HEK293T (cell line): ENCODE measurements around the gene CTNNA1.

Experiments
- FOXM1 ChIP-seq: fragments of 450-650 bp; IDR thresholded peaks from 2 replicates; pipeline ENCODE4 v1.6.1; 2017; ENCODE audit warnings: mild to moderate bottlenecking, borderline replicate concordance
- L3MBTL2 ChIP-seq: fragments of 450-650 bp; conservative IDR thresholded peaks from 2 replicates; pipeline ENCODE4 v1.6.1; 2016; ENCODE audit warnings: mild to moderate bottlenecking
- NFRKB ChIP-seq: fragments of 450-650 bp; IDR thresholded peaks from 2 replicates; pipeline ENCODE4 v1.6.1; 2016; ENCODE audit warnings: mild to moderate bottlenecking, moderate library complexity
- SP1 ChIP-seq: fragments of 450-650 bp; IDR thresholded peaks from 2 replicates; pipeline ENCODE4 v1.6.1; 2017
- SUZ12 ChIP-seq: fragments of 450-650 bp; IDR thresholded peaks from 2 replicates; pipeline ENCODE4 v1.6.1; 2016; ENCODE audit warnings: mild to moderate bottlenecking
- ZNF384 ChIP-seq: fragments of 450-650 bp; IDR thresholded peaks from 2 replicates; pipeline ENCODE4 v1.6.1; 2016

- TF ChIP-seq ZNF384 (no peak), SUZ12 (no peak), SP1 (no peak), L3MBTL2 (no peak), NFRKB (no peak), FOXM1 (no peak)
Measured at GRCh38 chr5:138755084-138755748, 2.0 kb downstream of the CTNNA1 start.
